Trophoblast cell (in vitro differentiated cells and primary cell): Measurements from ENCODE around the gene THSD4.

ENCODE experiments used
- DNase-seq, 2 donors: peaks; one replicate each; pipeline ENCODE4 v3.0.0-alpha.2; 2016
- H2AFZ ChIP-seq: 2 replicates; pipeline ENCODE4 v1.6.1; 2013; ENCODE audit warnings: low read length, moderate library complexity, mild to moderate bottlenecking; ENCODE audit not compliant: insufficient read depth, poor library complexity
- H2AK5ac ChIP-seq: 2 replicates; pipeline ENCODE4 v1.6.1; 2013; ENCODE audit warnings: mild to moderate bottlenecking, low read length
- H2BK120ac ChIP-seq: 2 replicates; pipeline ENCODE4 v1.6.1; 2013; ENCODE audit warnings: low read length, mild to moderate bottlenecking, moderate library complexity; ENCODE audit not compliant: insufficient read depth, poor library complexity
- H2BK12ac ChIP-seq: 2 replicates; pipeline ENCODE4 v1.6.1; 2013; ENCODE audit warnings: mild to moderate bottlenecking, low read length, moderate library complexity
- H2BK5ac ChIP-seq: 2 replicates; pipeline ENCODE4 v1.6.1; 2013; ENCODE audit warnings: low read length, low read depth, moderate library complexity, mild to moderate bottlenecking; ENCODE audit not compliant: poor library complexity
- H3K14ac ChIP-seq: 2 replicates; pipeline ENCODE4 v1.6.1; 2013; ENCODE audit warnings: mild to moderate bottlenecking, low read length
- H3K18ac ChIP-seq: 2 replicates; pipeline ENCODE4 v1.6.1; 2013; ENCODE audit warnings: mild to moderate bottlenecking, low read length
- H3K23ac ChIP-seq: 2 replicates; pipeline ENCODE4 v1.6.1; 2013; ENCODE audit warnings: low read length
- H3K27ac ChIP-seq: 2 replicates; pipeline ENCODE4 v1.5.1; 2013; ENCODE audit warnings: low read depth, mild to moderate bottlenecking, inconsistent platforms, low read length, moderate library complexity
- H3K27me3 ChIP-seq: 2 replicates; pipeline ENCODE4 v1.6.1; 2013; ENCODE audit warnings: inconsistent platforms, mild to moderate bottlenecking, low read length, moderate library complexity; ENCODE audit not compliant: insufficient read depth
- H3K36me3 ChIP-seq, 2 experiments: 1 replicate in 1 of 2; 2 replicates in 1 of 2; pipeline ENCODE4 v1.6.1; 2013; ENCODE audit warnings: low read length in 2 of 2, mild to moderate bottlenecking in 2 of 2, moderate library complexity in 1 of 2; ENCODE audit not compliant: insufficient read depth in 2 of 2, control insufficient read depth in 1 of 2
- H3K4ac ChIP-seq: 2 replicates; pipeline ENCODE4 v1.6.1; 2013; ENCODE audit warnings: low read depth, mild to moderate bottlenecking, low read length, moderate library complexity
- H3K4me1 ChIP-seq, 2 experiments: 1 replicate in 1 of 2; 2 replicates in 1 of 2; pipeline ENCODE4 v1.6.1; 2013; ENCODE audit warnings: low read length in 2 of 2, mild to moderate bottlenecking in 2 of 2, moderate library complexity in 1 of 2; ENCODE audit not compliant: insufficient read depth in 2 of 2, control insufficient read depth in 1 of 2
- H3K4me2 ChIP-seq: 2 replicates; pipeline ENCODE4 v1.6.1; 2013; ENCODE audit warnings: inconsistent platforms, mild to moderate bottlenecking, low read length, moderate library complexity
- H3K4me3 ChIP-seq: 2 replicates; pipeline ENCODE4 v1.5.1; 2013; ENCODE audit warnings: mild to moderate bottlenecking, low read depth, low read length, inconsistent platforms
- H3K79me1 ChIP-seq: one replicate; pipeline ENCODE4 v1.6.1; 2013; ENCODE audit warnings: low read length
- H3K79me2 ChIP-seq: 2 replicates; pipeline ENCODE4 v1.6.1; 2013; ENCODE audit warnings: low read length, mild to moderate bottlenecking; ENCODE audit not compliant: control insufficient read depth, insufficient read depth, poor library complexity
- H3K9ac ChIP-seq: 2 replicates; pipeline ENCODE4 v1.6.1; 2013; ENCODE audit warnings: mild to moderate bottlenecking, low read length
- H3K9me3 ChIP-seq: 2 replicates; pipeline ENCODE4 v1.6.1; 2013; ENCODE audit warnings: low read depth, mild to moderate bottlenecking, control low read depth, inconsistent platforms, low read length; ENCODE audit not compliant: insufficient read depth
- H4K12ac ChIP-seq: 2 replicates; pipeline ENCODE4 v1.6.1; 2013; ENCODE audit warnings: low read depth, mild to moderate bottlenecking, low read length, moderate library complexity
- H4K8ac ChIP-seq: 2 replicates; pipeline ENCODE4 v1.6.1; 2013; ENCODE audit warnings: low read depth, mild to moderate bottlenecking, low read length, moderate library complexity
- H4K91ac ChIP-seq: one replicate; pipeline ENCODE4 v1.6.1; 2013; ENCODE audit warnings: low read depth, mild to moderate bottlenecking, low read length, moderate library complexity
- WGBS: extraction: QIAGEN DNeasy Blood & Tissue Kit; methylation state at CpG from one replicate; pipeline ENCODE4 v1.1.7; 2013; ENCODE audit warnings: missing lambda C conversion rate; ENCODE audit not compliant: insufficient read length, insufficient coverage; ENCODE audit errors: extremely low coverage; 5-methylcytosine and 5-hydroxymethylcytosine counted together

THSD4 gene

GRCh38 chr15:71677352-71677751 is 562.1 kb downstream of the THSD4 start:
- Histone ChIP-seq H2AK5ac (no peak overlapping the region), H3K79me1 (peaks cover 2% of the 10 kb centered on the region), H4K91ac (no peak overlapping the region), H3K4me3 (no peak overlapping the region), H4K12ac (no peak overlapping the region), H3K4me2 (no peak overlapping the region), H4K8ac (no peak overlapping the region), H3K27me3 (no peaks in the 10 kb centered on the region), H3K36me3 (no peaks in the 10 kb centered on the region), H3K18ac (no peak overlapping the region), H2BK120ac (no peak overlapping the region), H3K23ac (no peak overlapping the region), H3K79me2 (no peaks in the 10 kb centered on the region), H2BK12ac (no peak overlapping the region), H3K27ac (no peak overlapping the region), H3K4me1 (peaks cover 3 to 5% of the 10 kb centered on the region in 2 experiments), H3K14ac (no peak overlapping the region), H3K9me3 (no peaks in the 10 kb centered on the region), H2BK5ac (no peak overlapping the region), H2AFZ (no peak overlapping the region), H3K9ac (no peak overlapping the region), H3K4ac (no peak overlapping the region)
- no CpG with 5 or more reads among the region's 2 CpGs for WGBS
- DNase-seq = no peak

- Histone ChIP-seq H3K23ac (no peak overlapping the region), H3K9ac (no peak overlapping the region), H2AFZ (no peak overlapping the region), H3K27me3 (no peaks in the 10 kb centered on the region), H3K79me2 (no peaks in the 10 kb centered on the region), H3K27ac (no peak overlapping the region), H2BK120ac (no peak overlapping the region), H2BK5ac (no peak overlapping the region), H3K4ac (no peak overlapping the region), H3K4me1 (peaks cover 3 to 5% of the 10 kb centered on the region in 2 experiments), H3K9me3 (no peaks in the 10 kb centered on the region), H3K79me1 (peaks cover 2% of the 10 kb centered on the region), H2AK5ac (no peak overlapping the region), H4K12ac (no peak overlapping the region), H4K8ac (no peak overlapping the region), H3K4me2 (no peak overlapping the region), H3K14ac (no peak overlapping the region), H3K4me3 (no peak overlapping the region), H3K36me3 (no peaks in the 10 kb centered on the region), H3K18ac (no peak overlapping the region), H2BK12ac (no peak overlapping the region), H4K91ac (no peak overlapping the region)
- no CpG with 5 or more reads among the region's 5 CpGs for WGBS
- no peak for DNase-seq
These were observed 562.5 kb downstream of the THSD4 start for GRCh38 chr15:71677766-71678165.

- no peak overlapping the region for H2BK120ac ChIP-seq
These were observed 562.9 kb downstream of the THSD4 start for GRCh38 chr15:71678191-71678590.

GRCh38 chr15:71678605-71679004 is 563.3 kb downstream of the THSD4 start:
- H4K12ac ChIP-seq = no peak overlapping the region
- no peak overlapping the region for H2AK5ac ChIP-seq
- no peak overlapping the region for H4K8ac ChIP-seq
- H3K79me2 ChIP-seq = no peaks in the 10 kb centered on the region
- DNase-seq = no peak
- H3K9ac ChIP-seq = no peak overlapping the region
- no peak overlapping the region for H3K4me2 ChIP-seq
- no peaks in the 10 kb centered on the region for H3K9me3 ChIP-seq
- no CpG with 5 or more reads among the region's 2 CpGs for WGBS
- H3K14ac ChIP-seq = no peak overlapping the region
- peaks cover 3 to 5% of the 10 kb centered on the region in 2 experiments for H3K4me1 ChIP-seq
- H2BK5ac ChIP-seq = no peak overlapping the region
- no peak overlapping the region for H3K18ac ChIP-seq
- H2BK120ac ChIP-seq = no peak overlapping the region
- H3K27ac ChIP-seq = no peak overlapping the region
- no peak overlapping the region for H3K23ac ChIP-seq
- H3K27me3 ChIP-seq = no peaks in the 10 kb centered on the region
- peaks cover 2% of the 10 kb centered on the region for H3K79me1 ChIP-seq
- no peak overlapping the region for H2BK12ac ChIP-seq
- no peak overlapping the region for H3K4me3 ChIP-seq
- no peak overlapping the region for H4K91ac ChIP-seq
- H3K36me3 ChIP-seq = no peaks in the 10 kb centered on the region
- H2AFZ ChIP-seq = no peak overlapping the region
- no peak overlapping the region for H3K4ac ChIP-seq

More at GRCh38 chr15:71678191-71678590, 562.9 kb downstream of the THSD4 start:
- no peak overlapping the region for H4K8ac ChIP-seq
- peaks cover 2% of the 10 kb centered on the region for H3K79me1 ChIP-seq
- no peak overlapping the region for H3K23ac ChIP-seq
- H3K4ac ChIP-seq = no peak overlapping the region
- H3K4me3 ChIP-seq = no peak overlapping the region
- no peak overlapping the region for H2AK5ac ChIP-seq
- H3K18ac ChIP-seq = no peak overlapping the region
- no peak overlapping the region for H2AFZ ChIP-seq
- no peak overlapping the region for H4K12ac ChIP-seq
- H3K14ac ChIP-seq = no peak overlapping the region
- H3K9me3 ChIP-seq = no peaks in the 10 kb centered on the region
- H3K4me1 ChIP-seq = peaks cover 3 to 5% of the 10 kb centered on the region in 2 experiments
- no peaks in the 10 kb centered on the region for H3K36me3 ChIP-seq
- H2BK12ac ChIP-seq = no peak overlapping the region
- no CpG with 5 or more reads among the region's 2 CpGs for WGBS
- no peak overlapping the region for H3K27ac ChIP-seq
- H3K27me3 ChIP-seq = no peaks in the 10 kb centered on the region
- H3K79me2 ChIP-seq = no peaks in the 10 kb centered on the region
- H3K9ac ChIP-seq = no peak overlapping the region
- no peak overlapping the region for H3K4me2 ChIP-seq
- no peak overlapping the region for H2BK5ac ChIP-seq
- DNase-seq = no peak
- H4K91ac ChIP-seq = no peak overlapping the region
